HL-60/S4 treated with retinoic acid at 250 ng/mL for 4 days and 3 days (cell line): ENCODE data around the gene SMIM29.

ENCODE experiments used
- in situ Hi-C: fragments of 300-500 bp; cut with MboI; formaldehyde crosslinking; loops from 2 replicates; pipeline ENCODE4 v1.7.0; 2022; ENCODE audit warnings: low sequenced_read_pairs

The SMIM29 gene

DNA sequence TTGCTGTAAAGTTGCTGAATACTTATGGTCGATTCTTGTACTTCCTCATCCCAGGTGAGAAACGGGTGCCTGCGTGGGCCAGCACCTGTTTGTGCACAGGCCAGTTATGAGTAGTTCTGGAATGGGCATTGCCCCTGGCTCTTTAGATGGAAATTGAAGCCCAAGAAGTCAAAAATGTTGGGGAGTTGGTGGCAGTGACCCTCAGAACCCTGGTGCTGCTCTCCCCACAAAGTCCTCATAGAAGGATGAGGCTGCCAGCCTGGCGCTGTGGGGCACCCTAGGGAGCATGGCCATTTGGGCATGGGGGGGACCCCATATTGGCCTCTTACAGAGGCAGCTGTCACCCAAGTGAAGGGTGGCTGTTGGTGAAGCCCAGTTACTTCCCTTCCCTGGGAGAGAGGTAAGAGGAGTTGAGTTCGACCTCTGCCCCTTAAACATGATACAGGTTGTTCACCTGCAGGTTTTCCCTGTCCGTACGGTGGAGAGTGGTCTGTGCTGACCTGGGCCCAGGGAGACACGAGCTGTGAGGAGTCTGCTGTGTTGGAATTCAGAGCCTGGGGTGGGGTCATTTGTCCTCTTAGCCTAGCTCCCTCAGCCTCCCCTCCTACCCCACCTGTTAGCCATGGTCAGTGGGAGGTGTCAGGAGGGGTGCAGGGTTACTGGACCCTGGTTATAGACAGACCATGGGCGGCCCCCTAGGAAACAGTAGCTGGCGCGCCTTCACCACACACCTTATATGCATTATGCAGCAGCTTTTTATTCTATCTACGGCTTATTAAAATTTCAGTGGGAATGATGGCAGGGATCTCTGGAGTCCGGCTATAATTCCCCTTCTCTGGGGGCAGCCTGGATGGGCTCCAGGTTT is 7.2 kb downstream of the SMIM29 start:
- in situ Hi-C loops: loop anchor here (10.0 kb wide), 1 partner anchor 173 kb away; no protein-coding TSS in a partner anchor

DNA sequence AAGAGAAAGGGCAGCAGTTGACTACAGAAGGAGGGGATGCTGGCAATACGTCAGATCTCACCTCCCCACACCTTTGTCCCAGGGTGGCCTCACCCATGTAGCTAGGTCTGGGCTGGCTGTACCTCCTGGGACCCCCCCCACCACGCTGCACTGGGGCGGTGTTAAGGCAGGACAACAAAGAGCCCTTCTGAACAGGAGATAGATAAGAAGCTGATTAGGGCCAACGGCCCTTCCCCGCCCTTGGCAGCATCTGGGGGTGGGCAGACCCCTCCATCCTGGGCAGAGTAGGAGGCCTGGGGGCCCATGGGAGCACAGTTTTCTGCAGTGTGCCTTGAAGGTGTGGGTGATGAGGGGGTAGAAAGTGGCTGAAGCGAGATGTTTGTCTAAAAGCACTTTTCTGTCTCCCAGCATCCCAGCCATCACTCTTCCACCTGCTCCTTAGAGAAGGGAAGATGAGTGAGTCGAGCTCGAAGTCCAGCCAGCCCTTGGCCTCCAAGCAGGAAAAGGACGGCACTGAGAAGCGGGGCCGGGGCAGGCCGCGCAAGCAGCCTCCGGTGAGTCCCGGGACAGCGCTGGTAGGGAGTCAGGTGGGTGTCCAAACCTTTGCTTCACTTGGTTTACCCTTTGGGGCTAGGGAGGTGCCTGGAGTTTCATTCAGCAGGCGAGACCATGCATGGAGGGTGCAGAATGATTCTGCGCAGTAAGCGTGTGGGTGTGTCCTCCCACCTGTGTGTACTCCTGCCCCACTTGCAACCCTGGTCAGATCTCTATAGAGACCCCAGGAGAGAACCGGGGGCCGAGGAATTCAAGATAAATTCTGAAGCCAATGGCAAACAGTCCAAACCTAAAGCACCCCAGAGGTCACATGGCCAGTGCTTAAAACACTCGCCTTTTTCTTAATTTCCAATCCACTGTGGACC is 8.2 kb downstream of the SMIM29 start:
- in situ Hi-C loops: loop anchor here (10.0 kb wide), 1 partner anchor 174 kb away; no protein-coding TSS in a partner anchor

DNA sequence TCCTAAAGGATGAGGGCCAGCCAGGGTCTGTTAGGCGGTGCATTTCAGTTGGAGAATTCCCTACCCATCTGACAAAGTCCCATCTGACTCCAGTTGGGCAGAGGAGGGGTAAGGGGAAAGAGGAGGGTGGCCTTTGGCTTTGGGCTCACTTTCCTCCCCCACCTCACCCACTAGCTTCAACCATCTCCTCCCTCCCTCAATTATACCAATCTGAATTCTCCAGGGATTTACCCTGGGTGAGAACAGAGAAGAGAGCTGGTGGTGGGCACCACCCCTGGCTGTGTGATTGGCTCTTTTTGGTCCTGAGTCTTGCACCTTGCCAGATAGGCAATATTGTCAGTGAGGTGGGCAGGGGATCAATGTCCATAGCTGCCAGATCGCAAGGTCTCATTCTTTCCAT is 8.9 kb downstream of the SMIM29 start:
- in situ Hi-C loops: loop anchor here (10.0 kb wide), 1 partner anchor 175 kb away; no protein-coding TSS in a partner anchor

DNA sequence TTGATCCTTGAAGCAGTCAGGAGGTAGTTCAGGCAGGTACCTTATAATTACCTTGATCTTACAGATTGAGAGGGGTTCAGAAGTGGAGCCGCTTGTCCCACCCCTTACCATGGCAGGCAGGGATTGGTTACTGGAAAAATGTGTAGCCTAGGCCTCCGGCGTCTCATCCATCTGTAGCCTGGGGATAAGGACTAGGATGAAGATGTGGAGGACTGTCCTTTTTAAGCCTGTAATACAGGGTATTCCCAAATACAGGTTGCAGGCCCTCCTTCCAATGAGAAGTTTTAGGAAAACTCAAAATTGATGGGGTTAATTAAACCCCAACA is 9.3 kb downstream of the SMIM29 start:
- in situ Hi-C loops: no loop called here

DNA sequence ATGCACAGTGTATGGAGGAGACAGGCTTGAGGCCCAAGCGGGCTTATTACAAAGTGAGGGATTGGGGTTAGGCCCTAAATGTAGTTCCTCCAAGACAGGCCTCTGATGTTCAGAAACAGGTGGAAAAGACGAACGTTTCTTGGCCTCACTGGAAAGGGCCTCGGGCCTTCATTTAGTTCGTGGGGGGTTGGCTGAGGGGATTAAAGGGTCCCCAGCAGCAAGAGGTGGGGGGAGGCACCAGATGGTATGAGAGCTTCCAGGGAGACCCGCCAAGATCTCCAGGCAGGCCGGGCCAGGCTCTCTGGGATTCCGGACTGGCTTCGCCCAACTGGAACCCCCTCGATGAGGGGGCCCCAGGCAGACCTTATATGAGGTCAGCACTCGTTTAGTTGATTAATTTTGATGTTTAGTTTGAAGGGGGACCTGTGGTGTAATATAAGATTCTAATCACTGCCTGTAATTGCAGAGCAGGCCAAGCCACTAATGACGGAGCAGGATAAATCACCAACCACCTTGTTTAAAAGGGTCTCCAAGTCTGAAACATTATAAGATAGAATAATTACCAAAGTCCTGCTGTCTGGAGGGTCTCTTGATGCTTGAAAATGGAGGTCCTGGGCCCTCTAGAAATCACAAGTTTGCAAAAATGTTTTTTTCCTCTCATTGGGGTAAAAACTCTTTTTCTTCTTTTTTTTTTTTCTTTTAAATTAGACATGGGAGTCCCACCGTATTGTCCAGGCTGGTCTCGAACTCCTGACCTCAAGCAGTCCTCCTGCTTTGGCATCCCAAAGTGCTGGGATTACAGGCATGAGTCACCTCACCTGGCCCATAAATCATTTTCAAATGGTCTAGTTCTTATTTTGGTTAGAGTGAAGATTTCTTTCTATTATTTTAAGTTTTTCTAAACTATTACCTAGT is 10.0 kb downstream of the SMIM29 start:
- in situ Hi-C loops: no loop called here

DNA sequence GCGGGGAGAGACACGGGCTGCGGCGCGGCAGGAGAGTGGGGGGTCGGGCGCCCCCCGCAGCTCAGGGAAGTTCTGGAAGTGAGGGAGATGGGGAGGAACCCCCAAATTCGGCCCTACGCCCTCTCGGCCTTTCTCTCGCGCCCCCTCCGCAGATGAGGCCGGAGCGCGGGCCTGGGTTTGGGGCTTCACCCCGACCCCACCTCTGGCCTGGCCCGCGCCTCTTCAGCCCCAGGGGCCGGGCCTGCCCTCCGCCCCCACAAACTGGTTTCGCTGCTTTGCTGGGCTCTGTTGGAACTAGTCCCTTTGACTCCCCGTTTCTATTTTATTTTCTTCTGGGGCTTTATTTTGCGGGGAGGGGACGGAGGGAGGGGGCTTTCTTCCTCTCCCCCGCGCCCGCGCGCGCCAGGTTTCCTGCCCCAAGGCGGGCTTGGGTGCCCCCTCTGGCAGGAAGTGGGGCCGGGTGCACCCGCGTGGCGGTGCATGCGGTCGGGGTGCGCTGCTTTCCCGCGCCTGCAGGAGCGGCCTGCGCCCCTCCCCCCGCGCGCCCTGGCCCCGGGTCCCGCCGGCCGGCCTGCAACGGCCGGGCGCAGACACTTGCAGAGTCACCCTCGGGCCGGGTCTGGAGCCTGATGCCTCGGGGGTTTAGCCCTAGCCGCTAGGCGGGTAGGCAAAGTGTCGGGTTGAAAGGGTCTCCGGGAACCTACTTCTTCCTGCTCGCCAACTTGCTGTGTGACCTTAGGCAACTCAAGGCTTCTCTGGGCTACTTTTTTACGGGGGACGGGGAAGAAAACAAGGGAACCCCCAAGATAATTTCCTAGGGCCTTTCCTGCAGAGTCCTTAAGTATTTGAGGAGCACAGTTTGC is 10.9 kb downstream of the SMIM29 start:
- in situ Hi-C loops: no loop called here

DNA sequence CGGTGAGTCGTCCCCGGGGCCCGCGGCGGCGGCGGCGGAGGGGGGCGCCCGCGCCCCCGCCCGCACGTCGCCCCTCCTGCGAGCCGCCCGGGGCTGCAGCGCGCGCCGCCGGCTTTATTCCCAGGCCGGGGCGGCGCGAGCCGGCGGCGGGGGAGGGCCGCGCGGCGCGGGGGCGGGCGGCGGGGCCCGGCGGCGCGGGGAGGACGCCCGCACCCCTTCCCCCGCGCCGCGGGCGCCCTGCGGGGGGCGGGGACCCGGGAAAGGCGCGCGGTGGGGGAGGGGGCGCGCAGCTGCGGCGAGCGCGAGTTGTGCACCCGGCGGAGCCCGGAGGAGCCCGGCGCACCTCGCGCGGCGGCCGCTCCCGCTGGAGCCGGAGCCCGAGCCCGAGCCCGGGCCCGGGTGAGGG is 11.5 kb downstream of the SMIM29 start:
- in situ Hi-C loops: no loop called here

DNA sequence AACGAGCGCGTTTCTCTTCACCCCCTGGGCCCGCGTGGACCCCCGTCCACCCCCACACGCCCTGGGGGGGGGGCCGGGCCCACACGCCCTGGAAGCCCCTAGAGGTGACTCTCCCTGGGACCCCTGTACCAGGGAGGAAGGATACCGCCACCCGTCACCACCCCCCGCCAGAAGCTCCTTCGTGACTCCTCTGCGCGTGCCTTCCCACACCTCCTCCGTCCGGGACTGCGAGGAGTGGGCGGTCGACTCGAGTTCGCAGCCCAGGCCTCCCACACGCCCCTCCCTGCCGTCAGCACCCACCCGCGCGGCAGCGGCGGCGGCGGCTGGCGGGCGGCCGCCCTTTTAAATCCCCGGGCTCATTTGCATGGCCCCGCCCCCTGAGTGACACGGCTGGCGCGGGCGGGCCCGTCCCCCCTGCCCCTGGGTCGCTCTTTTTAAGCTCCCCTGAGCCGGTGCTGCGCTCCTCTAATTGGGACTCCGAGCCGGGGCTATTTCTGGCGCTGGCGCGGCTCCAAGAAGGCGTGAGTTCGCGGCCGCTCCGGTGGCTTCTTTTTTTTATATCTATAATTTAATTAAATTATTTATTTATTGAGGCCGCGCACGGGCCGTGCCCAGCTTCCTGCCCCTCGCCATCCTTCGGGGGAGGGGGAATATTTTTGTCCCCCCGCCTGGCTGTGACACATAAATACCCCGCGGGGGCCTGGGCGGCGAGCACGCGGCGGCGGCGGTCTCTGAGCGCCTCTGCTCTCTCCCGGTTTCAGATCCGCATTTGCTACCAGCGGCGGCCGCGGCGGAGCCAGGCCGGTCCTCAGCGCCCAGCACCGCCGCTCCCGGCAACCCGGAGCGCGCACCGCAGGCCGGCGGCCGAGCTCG is 12.1 kb downstream of the SMIM29 start, which contains the start of gene HMGA1:
Gene HMGA1, plus strand, starts transcription at position 431 of the 873 bp plus-strand sequence. CDS start 3,908 bp downstream, outside the sequence.
- in situ Hi-C loops: no loop called here

DNA sequence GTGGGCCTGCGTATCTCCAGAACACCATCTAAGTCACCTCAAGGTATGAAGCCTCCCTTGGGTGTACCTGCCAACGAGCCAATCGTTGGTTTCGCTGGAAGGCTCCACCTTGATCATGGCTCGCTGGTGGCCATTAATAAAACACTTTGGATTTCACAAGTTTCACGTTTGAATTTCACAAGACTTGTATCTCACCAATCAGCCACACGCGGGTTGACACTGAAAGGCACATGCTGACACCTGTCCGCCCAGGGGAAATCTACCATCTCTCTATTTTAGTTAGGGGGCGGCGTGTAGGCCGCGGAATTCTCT is 12.7 kb downstream of the SMIM29 start:
- in situ Hi-C loops: no loop called here

DNA sequence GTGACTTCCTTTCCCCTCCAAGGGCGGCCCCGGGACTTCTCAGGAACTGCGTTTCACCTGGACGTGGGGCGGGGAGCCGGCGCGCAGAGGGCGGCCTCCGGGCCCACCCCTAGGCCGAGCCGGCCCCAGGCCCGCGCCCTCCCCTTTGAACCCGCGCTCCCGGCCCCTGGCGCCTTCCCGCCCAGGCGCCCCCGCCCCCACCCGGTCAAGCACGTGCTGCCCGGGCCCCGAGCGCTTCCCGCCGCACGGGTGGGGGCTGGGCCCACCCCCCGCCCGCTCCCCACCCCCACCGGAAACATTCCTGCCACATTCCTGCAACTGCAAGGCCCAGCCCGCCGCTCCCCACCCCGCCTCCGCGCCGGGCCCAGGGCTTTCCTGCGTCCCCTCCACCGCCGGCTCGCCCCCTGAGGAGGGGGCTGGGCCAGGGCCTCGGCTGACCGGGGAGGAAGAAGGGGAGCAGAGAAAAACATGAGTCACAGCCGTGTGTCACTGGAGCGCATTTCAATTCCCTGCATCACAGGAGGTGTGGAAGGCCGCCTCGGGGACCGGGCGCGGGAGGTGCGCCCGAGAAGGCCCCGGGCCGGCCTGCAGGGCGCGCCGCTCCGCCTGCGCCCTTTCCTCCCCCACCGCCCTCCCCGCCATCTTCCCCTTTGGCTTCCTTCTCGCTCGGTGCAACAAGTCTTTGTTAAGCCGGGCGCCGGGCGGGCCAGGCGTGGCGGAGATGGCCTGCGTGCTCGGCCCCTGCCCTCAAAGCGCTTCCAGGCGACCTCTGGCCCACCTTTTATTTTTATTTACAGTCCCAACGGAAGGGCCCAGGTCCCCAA is 13.3 kb downstream of the SMIM29 start:
- in situ Hi-C loops: no loop called here

DNA sequence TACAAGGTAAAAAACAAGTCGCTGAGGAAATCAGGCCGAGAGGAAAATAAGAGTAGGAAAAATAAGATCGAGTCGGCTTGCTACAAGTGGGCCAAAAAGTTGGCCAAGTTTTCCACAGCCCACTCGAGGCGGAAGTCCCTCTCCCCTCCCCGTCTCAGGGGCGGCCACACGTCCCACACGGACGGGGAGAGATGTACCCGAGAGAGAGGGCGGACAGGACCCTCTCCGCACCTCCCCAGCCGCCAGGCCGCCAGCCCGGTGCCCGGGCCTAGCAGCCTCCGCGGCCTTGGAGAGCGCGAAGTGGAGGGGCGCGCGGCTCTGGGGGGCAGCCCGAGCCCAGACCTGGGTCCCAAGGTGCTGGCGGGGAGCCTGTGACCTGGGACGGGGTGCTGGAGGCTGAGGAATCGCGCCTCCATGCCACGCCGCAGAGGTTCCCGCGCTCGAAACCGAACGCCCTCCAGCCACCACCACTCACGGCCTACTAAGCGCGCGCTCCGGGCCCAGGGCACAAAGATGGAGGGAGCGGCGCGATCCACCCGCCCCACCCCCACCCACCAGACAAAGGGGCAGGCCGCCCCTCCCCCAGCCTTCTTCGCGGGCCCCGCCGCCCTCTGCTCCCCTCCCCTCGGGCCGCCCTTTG is 14.0 kb downstream of the SMIM29 start:
- in situ Hi-C loops: no loop called here

DNA sequence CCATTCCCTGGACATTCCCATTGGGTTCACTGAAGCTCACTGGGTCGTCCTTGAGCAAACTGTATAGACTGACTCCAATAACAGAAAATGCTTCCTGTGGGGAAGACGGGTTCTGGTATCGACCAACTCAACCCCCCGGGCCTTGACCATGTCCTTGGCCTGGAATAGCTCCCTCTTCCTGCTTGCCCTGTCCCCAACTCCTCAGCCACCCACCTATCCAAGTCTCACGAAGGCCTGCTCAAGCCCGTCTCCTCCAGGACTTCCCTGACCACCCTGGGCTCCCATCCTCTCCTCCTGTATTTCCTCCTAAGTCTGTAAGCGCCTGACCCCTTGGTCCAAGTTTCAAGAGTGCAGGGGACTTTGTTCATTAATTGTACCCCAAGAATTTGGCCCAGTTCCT is 14.9 kb downstream of the SMIM29 start:
- in situ Hi-C loops: no loop called here

DNA sequence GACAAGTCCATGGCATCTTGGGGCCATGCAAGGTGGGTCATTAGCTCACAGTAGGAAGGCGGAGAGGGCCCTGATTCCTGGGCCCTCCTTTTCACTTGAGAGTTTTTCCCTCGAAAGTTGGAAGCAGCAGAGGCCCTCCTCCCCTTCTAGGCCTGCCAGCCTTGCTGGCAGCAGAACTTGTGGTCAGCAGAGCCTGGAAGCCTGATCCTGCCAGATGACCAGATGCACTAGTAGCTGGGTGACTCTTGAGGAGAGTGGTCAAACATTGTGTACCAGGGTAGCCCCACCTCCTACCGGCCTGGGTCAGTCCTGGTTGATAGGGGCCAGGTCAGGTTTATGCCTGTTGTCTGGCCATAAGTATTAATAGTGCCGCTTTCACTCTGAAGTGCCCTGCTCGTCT is 15.9 kb downstream of the SMIM29 start:
- in situ Hi-C loops: no loop called here

DNA sequence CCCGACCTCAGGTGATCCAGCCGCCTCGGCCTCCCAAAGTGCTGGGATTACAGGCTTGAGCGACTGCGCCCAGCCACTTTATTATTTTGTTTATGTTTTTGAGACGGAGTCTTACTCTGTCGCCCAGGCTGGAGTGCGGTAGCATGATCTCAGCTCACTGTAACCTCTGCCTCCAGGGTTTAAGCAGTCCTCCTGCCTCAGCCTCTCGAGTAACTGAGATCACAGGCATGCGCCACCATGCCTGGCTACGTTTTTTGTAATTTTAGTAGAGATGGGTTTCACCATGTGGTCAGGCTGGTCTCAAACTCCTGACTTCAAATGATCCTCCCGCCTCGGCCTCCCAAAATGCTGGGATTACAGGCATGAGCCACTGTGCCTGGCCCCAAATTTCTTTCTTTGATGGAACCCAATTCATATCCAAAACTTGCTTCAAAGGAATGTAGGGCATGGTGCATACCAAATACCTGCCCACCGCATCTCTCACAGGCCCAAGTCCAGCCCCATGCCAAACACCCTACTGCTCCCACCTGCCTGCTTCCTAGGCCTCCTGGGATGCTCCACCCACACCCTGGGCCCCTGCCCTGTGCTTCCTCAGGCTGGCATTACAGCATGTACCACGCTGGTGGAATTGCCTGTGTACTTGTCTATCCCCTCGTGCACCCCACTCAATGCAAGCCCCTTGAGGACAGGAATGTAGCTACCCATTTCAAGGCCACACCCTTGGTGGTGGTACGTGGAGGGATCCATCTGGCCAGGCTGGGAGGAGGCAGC is 17.1 kb downstream of the SMIM29 start:
- in situ Hi-C loops: no loop called here

DNA sequence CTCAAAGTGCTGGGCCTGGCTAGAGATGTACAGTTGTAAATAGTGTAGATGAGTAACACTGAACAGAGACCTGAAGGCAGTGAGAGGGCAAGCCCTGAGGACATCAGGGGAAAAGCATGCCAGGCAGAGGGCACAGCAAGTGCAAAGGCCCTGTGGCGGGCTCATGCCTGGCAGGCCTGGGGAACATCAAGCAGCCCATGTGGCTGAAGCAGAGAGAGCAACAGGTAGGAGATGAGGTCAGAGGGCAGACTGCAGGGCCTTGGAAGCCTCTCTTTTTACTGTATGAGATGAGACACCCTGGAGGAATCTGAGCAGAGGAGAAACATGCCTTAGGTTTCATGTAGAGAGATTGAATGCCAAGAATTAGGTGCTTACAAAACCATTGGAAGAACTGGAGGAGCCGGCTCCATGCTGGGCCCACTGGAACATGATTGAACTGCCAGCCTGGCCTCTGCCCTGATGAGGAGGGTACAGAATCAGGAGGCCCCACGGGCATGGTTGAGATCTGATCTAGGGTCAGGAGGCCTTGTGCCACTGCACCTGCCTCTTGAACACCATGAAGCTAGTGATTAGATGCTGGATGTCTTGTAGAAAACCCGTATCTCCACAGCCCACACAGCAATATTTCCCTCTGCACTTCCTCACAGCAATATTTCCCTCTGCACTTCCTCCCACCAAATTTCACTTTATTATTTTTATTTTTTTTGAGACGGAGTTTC is 18.0 kb downstream of the SMIM29 start:
- in situ Hi-C loops: no loop called here

DNA sequence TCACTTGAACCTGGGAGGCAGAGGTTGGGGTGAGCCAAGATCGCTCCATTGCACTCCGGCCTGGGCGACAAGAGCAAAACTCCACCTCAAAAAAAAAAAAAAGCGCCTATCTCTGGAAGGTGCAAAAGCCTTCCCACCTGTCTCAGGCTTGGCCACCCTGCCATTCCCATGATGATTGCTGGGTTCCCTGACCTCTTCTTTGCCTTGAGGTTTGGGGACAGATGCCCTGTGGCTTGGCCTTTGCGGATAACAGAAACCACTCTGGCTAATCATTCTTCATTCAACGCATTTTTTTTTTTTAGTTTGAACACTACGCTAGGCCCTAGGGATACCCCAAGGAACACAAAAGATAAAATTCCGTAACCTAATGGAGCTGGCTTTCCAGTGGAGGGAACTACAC is 18.9 kb downstream of the SMIM29 start:
- in situ Hi-C loops: no loop called here
